ENCODE data around the gene OR2T5. TPM values are rescaled to one million over a fixed set of nuclear protein-coding genes. Genes with fewer than 3 reads are reported as not detected.
"Not testable (repeated sequence)": the region's sequence is repeated elsewhere in the genome, so short reads cannot be mapped to it uniquely, and the experiment has no call there.

The OR2T5 gene
- total RNA-seq, 1 donor from 2014 or later, result not detected

GRCh38 chr1:248500305-248501035, 12.1 kb downstream of the OR2T5 start:
- not testable (repeated sequence) for DNase-seq (ENCODE audit: low read depth in 2 of 2)

- not testable (repeated sequence) for DNase-seq (ENCODE audit: low read depth in 2 of 2)
These were observed 19.4 kb downstream of the OR2T5 start, which contains the start of gene OR2G6 for GRCh38 chr1:248507773-248508172. TSS of gene OR2G6 (plus strand) at chr1:248508073. CDS start at chr1:248521647, 13,574 bp downstream.

GRCh38 chr1:248510217-248510616, 21.8 kb downstream of the OR2T5 start:
- DNase-seq (ENCODE audit: low read depth in 2 of 2), result not testable (repeated sequence)

GRCh38 chr1:248521856-248522255, 33.5 kb downstream of the OR2T5 start:
- no peak for DNase-seq (ENCODE audit: low read depth in 2 of 2)

GRCh38 chr1:248537449-248537848, 49.1 kb downstream of the OR2T5 start:
- DNase-seq (ENCODE audit: low read depth in 2 of 2), result not testable (repeated sequence)

Other genes starting within 250 kb of the OR2T5 start
- gene OR2T33, start 210.6 kb upstream of the OR2T5 start, total RNA-seq, result not detected in 2 replicates
- not detected in 2 replicates for gene OR2T12, start 185.2 kb upstream of the OR2T5 start, total RNA-seq
- gene OR2M7, start 164.0 kb upstream of the OR2T5 start, total RNA-seq, result not detected in 2 replicates
- not detected in 2 replicates for gene OR14C36, start 139.8 kb upstream of the OR2T5 start, total RNA-seq
- gene OR2T4, start 126.9 kb upstream of the OR2T5 start, total RNA-seq, result not detected in 2 replicates
- gene OR2T6, start 112.8 kb upstream of the OR2T5 start, total RNA-seq, result not detected in 2 replicates
- gene OR2T1, start 85.5 kb upstream of the OR2T5 start, total RNA-seq, result not detected in 2 replicates
- not detected in 2 replicates for gene OR2T2, start 43.0 kb upstream of the OR2T5 start, total RNA-seq
- not detected in 2 replicates for gene OR2T3, start 15.2 kb upstream of the OR2T5 start, total RNA-seq
- gene OR2G6, start 19.5 kb downstream of the OR2T5 start, total RNA-seq, result not detected in 2 replicates
- gene OR2T29, start 74.2 kb downstream of the OR2T5 start, total RNA-seq, result not detected in 2 replicates
- gene OR2T34, start 86.2 kb downstream of the OR2T5 start, total RNA-seq, result not detected in 2 replicates
- not detected in 2 replicates for gene OR2T10, start 109.1 kb downstream of the OR2T5 start, total RNA-seq
- gene OR2T11, start 146.5 kb downstream of the OR2T5 start, total RNA-seq, result not detected in 2 replicates
- not detected in 2 replicates for gene OR2T35, start 156.7 kb downstream of the OR2T5 start, total RNA-seq
- not detected in 2 replicates for gene OR2T27, start 166.9 kb downstream of the OR2T5 start, total RNA-seq
- gene OR14I1, start 214.2 kb downstream of the OR2T5 start, total RNA-seq, result not detected in 2 replicates